ENCODE data around the gene INPP5D.

GRCh38 chr2:233179848-233180366, 119.8 kb downstream of the INPP5D start:
- TF ChIP-seq ZFP3 (CRISPR knock-in tag; IDR thresholded peaks at IDR 0.05) (no peak), BACH2 (CRISPR knock-in tag; IDR thresholded peaks at IDR 0.05; ENCODE audit: borderline replicate concordance) (no peak), PPARA (CRISPR knock-in tag; IDR thresholded peaks at IDR 0.05; ENCODE audit: borderline replicate concordance) (no peak), TOX (CRISPR knock-in tag; IDR thresholded peaks at IDR 0.05; ENCODE audit: borderline replicate concordance) (no peak), CSDC2 (CRISPR knock-in tag; IDR thresholded peaks at IDR 0.05) (no peak), SNAI2 (CRISPR knock-in tag; IDR thresholded peaks at IDR 0.05) (no peak), ARNTL (CRISPR knock-in tag; IDR thresholded peaks at IDR 0.05; ENCODE audit: borderline replicate concordance, low read depth) (no peak)

Data from SK-N-SH treated with all-trans-retinoic acid at 6 μM for 48 hours (cell line).